Middle frontal gyrus (tissue), 1 donor: Measurements from ENCODE around the gene HLA-C.
A peak's percentile ranks its signal among the peaks of the same experiment; 100 is the strongest.
"Not testable (repeated sequence)": the region's sequence is repeated elsewhere in the genome, so short reads cannot be mapped to it uniquely, and the experiment has no call there.

Experiments
- DNase-seq: peaks from one replicate; pipeline ENCODE4 v3.0.0-alpha.2; 2015; ENCODE audit warnings: low spot score; ENCODE audit errors: extremely low spot score

The HLA-C gene

DNA sequence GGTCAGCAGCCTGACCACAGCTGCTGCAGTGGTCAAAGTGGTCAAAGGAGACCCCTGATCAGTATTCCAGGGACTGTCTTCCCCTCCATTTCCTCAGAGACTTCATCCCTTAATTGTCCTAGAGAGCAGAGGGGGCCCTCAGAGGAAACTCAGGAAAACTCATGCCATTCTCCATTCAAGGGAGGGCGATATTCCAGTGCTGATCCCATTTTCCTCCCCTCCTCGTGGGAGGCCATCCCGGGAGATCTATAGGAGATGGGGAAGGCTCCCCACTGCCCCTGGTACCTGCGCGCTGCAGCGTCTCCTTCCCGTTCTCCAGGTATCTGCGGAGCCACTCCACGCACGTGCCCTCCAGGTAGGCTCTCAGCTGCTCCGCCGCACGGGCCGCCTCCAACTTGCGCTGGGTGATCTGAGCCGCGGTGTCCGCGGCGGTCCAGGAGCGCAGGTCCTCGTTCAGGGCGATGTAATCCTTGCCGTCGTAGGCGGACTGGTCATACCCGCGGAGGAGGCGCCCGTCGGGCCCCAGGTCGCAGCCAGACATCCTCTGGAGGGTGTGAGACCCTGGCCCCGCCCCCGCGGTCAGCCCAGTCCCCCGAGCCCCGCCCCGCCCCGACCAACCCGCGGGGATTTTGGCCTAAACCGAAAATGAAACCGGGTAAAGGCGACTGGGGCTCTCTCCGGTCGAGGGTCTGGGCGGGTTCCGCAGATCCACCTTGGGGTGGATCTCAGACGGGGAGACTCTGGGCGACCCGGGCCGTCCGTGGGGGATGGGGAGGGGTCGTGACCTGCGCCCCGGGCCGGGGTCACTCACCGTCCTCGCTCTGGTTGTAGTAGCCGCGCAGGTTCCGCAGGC, 878 bp downstream of the HLA-C start:
- no peak for DNase-seq

DNA sequence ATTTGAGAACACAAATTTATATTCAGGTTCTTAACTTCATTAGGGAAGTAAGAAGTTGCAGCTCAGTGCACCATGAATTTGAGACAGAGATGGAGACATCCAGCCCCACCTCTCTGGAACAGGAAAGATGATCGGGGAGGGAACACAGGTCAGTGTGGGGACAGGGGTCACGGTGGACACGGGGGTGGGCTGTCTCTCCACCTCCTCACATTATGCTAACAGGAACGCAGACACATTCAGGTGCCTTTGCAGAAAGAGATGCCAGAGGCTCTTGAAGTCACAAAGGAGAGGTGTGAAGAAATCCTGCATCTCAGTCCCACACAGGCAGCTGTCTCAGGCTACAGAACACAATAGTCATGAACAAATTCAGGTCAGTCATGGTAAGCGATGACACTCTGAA, 3.1 kb downstream of the HLA-C start:
- peak; percentile 18 for DNase-seq

- no peak for DNase-seq
These were observed 3.5 kb downstream of the HLA-C start for GRCh38 chr6:31268369-31268765.

DNA sequence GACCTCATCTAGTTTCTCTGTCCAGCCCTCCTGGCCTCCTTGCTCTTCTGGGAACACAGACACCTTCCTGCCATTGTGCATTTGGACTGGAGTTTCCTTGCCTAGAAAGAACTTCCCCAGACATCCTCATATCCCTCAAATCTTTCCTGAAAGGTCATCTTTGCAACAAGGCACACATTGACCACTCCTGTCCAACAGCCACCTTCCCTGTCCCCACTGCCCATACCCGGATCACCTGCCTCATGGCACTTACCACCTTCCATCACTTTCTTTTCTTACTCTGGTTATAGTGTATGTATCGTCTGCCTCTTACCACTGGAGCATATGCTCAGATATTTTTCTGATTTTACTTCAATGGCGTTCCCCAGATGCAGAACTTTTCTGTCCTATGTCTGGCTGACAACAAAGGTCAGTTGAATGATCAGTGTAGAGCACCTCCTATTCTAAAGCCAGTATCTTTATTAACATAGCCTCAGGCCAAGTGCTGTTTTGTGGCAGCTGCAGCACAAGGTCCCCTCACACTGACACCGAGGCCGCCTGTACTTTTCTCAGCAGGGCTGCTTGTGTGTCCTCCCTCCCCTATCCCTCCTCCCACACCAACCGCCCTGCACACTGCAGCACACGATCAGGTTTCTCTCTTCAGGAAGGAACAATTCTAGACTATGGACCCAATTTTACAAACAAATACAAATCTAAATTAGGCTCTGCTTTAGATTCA, 4.1 kb downstream of the HLA-C start:
- DNase-seq = no peak

- DNase-seq = no peak
These were observed 5.1 kb downstream of the HLA-C start for GRCh38 chr6:31266567-31267360.

GRCh38 chr6:31265926-31266325, 6.0 kb downstream of the HLA-C start:
- DNase-seq = no peak

DNA sequence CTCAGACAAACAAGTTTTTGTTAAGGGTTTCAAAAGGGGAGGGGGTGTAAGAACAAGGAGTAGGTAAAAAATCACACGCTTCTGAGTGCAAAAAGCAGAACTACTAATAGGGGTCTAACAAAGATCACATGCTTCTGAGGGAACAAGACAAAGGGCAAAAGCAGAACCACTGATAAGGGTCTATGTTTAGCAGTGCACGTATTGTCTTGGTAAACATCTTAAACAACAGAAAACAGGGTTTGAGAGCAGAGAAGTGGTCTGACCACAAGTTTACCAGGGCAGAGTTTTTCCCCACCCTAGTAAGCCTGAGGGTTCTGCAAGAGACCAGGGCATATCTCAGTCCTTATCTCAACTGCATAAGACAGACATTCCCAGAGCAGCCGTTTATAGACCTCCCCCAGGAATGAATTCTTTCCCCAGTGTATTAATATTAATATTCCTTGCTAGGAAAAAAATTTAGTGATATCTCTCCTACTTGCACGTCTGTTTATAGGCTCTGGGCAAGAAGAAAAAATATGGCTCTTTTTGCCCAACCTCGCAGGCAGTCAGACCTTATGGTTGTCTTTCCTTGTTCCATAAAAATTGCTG, 8.5 kb downstream of the HLA-C start:
- not testable (repeated sequence) for DNase-seq

GRCh38 chr6:31259995-31260394, 11.9 kb downstream of the HLA-C start:
- not testable (repeated sequence) for DNase-seq

- no peak for DNase-seq
These were observed 19.3 kb downstream of the HLA-C start for GRCh38 chr6:31252625-31253024.

GRCh38 chr6:31251261-31251660, 20.6 kb downstream of the HLA-C start:
- DNase-seq = no peak

- DNase-seq = no peak
These were observed 22.7 kb downstream of the HLA-C start for GRCh38 chr6:31249184-31249583.

DNA sequence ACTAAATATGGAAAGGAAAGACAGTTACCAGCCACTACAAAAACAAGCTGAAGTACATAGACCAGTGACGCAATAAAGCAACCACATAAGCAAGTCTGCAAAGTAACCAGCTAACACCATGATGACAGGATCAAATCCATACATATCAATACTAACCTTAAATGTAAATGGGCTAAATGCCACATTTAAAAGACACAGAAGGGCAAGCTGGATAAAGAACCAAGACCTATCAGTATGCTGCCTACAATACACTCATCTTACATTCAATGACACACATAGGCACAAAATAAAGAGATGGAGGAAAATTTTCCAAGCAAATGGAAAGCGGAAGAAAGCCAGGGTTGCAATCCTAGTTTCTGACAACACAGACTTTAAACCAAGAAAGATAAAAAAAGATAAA, 24.1 kb downstream of the HLA-C start:
- DNase-seq = no peak

DNA sequence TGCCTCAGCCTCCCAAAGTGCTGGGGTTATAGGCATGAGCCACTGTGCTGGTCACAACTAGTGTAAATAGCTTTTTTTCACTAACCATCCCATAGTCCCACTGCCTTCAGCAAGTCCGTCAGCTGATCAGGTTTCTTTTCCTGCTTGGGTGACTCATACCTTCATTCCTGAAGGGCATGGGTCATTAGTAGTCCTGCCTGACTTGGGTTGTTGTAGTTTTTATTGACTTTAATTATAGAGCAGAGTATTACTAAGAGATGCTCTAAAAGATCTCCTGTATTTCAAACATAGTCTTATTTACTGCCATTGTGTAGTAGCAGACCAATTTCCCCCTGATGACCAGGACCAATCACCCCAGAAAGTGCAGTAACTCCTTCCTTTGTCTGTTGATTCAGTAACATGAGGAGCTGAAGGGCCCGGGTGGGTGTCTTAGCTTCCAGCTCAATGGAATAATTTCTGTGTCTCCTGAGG, 25.8 kb downstream of the HLA-C start:
- DNase-seq = no peak

DNA sequence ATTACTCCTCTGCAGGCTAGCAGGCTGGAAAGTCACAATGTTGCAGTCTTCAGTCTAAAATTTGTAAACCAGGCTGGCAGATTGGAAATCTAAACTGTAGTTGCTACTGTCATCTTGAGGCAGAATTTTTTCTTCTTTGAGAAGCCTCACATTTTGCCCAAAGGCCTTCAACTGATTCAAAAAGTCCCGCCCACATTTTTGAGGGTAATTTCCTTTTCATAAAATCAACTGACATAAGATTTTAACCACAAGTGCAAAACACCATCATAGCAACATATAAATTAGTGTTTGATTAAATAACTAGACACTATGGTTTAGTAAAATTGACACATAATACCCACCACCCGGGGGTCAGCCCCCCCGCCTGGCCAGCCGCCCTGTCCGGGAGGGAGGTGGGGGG, 28.4 kb downstream of the HLA-C start:
- no peak for DNase-seq

GRCh38 chr6:31239854-31240253, 32.0 kb downstream of the HLA-C start:
- no peak for DNase-seq

GRCh38 chr6:31234101-31234500, 37.8 kb downstream of the HLA-C start:
- not testable (repeated sequence) for DNase-seq

DNA sequence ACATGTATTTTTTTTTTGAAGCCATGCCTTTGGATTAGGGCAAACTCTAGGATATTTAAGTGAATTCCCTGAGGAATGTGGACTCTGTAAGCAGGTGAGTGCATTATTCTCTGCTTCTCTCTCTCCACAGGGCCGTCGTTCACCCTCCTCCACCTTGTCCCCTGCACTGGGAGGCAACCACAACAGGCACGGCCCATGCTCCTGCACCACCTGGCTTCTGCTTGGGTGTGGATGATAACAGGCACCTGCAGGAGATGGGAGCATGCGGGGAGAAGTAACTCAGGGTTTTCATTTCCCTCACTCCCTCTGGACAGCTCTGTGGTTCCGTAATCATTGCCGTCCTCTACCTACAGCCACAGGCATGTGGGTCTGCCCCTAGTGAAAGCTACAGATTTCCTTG, 43.4 kb downstream of the HLA-C start:
- DNase-seq = no peak

GRCh38 chr6:31227143-31227542, 44.7 kb downstream of the HLA-C start:
- no peak for DNase-seq

DNA sequence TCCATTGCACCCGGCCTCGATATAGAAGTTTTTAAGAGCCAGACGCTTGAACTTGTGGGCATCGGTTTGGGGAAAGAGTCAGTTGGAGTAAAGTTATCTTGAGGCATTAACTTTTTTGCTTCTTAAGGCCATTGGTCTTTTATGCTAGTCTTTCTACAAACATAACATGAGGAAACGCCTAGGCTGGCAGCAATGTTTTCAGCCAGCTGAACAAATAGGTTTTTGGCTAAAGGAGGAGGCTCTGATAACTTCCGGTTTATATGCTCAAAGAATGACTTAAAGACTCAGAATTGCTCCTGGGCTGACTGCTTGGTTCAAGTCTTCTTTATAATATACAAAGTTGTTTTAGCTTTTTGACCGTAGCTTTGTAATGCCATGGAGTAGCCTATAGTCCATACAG, 46.2 kb downstream of the HLA-C start:
- DNase-seq = no peak

DNA sequence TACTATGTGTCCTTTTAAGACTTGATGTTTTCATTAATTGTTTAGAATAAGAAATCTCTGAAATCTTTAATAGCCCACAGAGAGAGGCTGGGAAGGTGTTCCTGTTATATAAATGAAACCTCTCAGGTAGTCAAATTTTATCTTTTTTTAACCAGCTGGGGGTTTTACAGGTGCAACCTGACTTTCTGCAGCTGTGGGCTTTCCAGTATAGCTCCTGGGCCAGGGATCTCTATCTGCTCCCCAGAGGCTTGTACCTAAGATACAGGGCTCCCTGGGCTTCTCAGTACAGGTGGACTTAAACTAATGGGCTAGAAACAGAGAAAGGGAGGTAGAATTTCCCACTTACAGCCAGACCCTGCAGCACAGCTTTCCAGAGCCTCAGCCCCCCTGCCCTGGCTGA, 49.4 kb downstream of the HLA-C start:
- no peak for DNase-seq
